H1 (cell line): ENCODE data around the gene SLC7A6OS. TPM values are rescaled to one million over a fixed set of nuclear protein-coding genes. Genes with fewer than 3 reads are reported as not detected.

Source experiments
- CTCF ChIA-PET: fragments of 300-600 bp; sonication (Branson Sonifier 250); formaldehyde crosslinking; loops from one replicate; lab custom pipeline; 2021; ENCODE audit not compliant: partially characterized antibody; lab: Charles Lee
- POLR2A ChIA-PET: fragments of 300-600 bp; sonication (Branson Sonifier 250); formaldehyde crosslinking; loops from one replicate; lab custom pipeline; 2021; ENCODE audit warnings: inconsistent platforms; ENCODE audit not compliant: partially characterized antibody; lab: Charles Lee
- DNase-seq, 2 experiments: peaks; one replicate each; pipeline versions ENCODE4 v3.0.0 to v3.0.0-alpha.2; 2010 to 2022; ENCODE audit warnings: low spot score in 2 of 2, low read depth in 1 of 2, mixed read lengths in 1 of 2
- FAIRE-seq: peaks from 2 replicates; lab custom pipeline; 2011; peaks lifted over from hg19 to GRCh38; lab: Jason Lieb, UNC
- H2AFZ ChIP-seq: 2 replicates; pipeline ENCODE4 v1.8.1; 2012; ENCODE audit warnings: low read length, inconsistent platforms
- H2AK5ac ChIP-seq: 2 replicates; pipeline ENCODE4 v1.6.1; 2013; ENCODE audit warnings: low read depth, low read length
- H2BK120ac ChIP-seq: replicated peaks from 2 replicates; pipeline ENCODE3; 2013; ENCODE audit warnings: low read depth, low read length, inconsistent platforms
- H2BK12ac ChIP-seq: 2 replicates; pipeline ENCODE4 v1.6.1; 2013; ENCODE audit warnings: low read depth, low read length
- H2BK15ac ChIP-seq: 2 replicates; pipeline ENCODE4 v1.6.1; 2013; ENCODE audit warnings: low read length
- H2BK20ac ChIP-seq: 2 replicates; pipeline ENCODE4 v1.6.1; 2013; ENCODE audit warnings: low read length
- H2BK5ac ChIP-seq: 2 replicates; pipeline ENCODE4 v1.6.1; 2013; ENCODE audit warnings: low read depth, low read length
- H3K14ac ChIP-seq: 2 replicates; pipeline ENCODE4 v1.6.1; 2013; ENCODE audit warnings: inconsistent platforms; ENCODE audit not compliant: insufficient read length
- H3K18ac ChIP-seq: 2 replicates; pipeline ENCODE4 v1.6.1; 2013; ENCODE audit warnings: low read length; ENCODE audit errors: extremely low read depth
- H3K23ac ChIP-seq: 2 replicates; pipeline ENCODE4 v1.6.1; 2013; ENCODE audit warnings: inconsistent platforms; ENCODE audit not compliant: insufficient read length
- H3K23me2 ChIP-seq: 2 replicates; pipeline ENCODE4 v1.6.1; 2013; ENCODE audit warnings: low read depth, low read length
- H3K27ac ChIP-seq: 2 replicates; pipeline ENCODE4 v1.6.1; 2011; ENCODE audit warnings: low read depth, low read length, inconsistent platforms
- H3K27me3 ChIP-seq, 4 experiments: replicated peaks in 1 of 4; 1 replicate in 1 of 4; 2 replicates in 3 of 4; pipeline versions ENCODE4 v1.6.1 to v1.8.1; 2011 to 2013; ENCODE audit warnings: low read length in 3 of 4, mild to moderate bottlenecking in 3 of 4, inconsistent platforms in 2 of 4, mixed read lengths in 2 of 4, moderate library complexity in 1 of 4; ENCODE audit not compliant: control insufficient read depth in 3 of 4, insufficient read depth in 3 of 4; ENCODE audit errors: extremely low read depth in 1 of 4
- H3K36me3 ChIP-seq, 4 experiments: 2 replicates each; pipeline versions ENCODE4 v1.6.1 to v1.8.1; 2011 to 2013; ENCODE audit warnings: mild to moderate bottlenecking in 4 of 4, low read length in 3 of 4, moderate library complexity in 2 of 4, control low read depth in 1 of 4, inconsistent platforms in 1 of 4; ENCODE audit not compliant: insufficient read depth in 4 of 4, control insufficient read depth in 2 of 4
- H3K4ac ChIP-seq: replicated peaks from 2 replicates; pipeline ENCODE3; 2013; ENCODE audit warnings: low read length, low read depth, mixed read lengths, inconsistent platforms; ENCODE audit not compliant: insufficient read length
- H3K4me1 ChIP-seq, 4 experiments: replicated peaks in 1 of 4; 1 replicate in 1 of 4; 2 replicates in 3 of 4; pipeline versions ENCODE4 v1.6.1 to v1.8.1; 2011 to 2013; ENCODE audit warnings: low read length in 3 of 4, inconsistent platforms in 2 of 4, mixed read lengths in 1 of 4; ENCODE audit not compliant: insufficient read depth in 4 of 4, control insufficient read depth in 3 of 4
- H3K4me2 ChIP-seq, 2 experiments: 2 replicates each; pipeline versions ENCODE4 v1.6.1 to v1.8.1; 2011 to 2013; ENCODE audit warnings: low read depth in 2 of 2, low read length in 2 of 2, control low read depth in 1 of 2, inconsistent platforms in 1 of 2, mild to moderate bottlenecking in 1 of 2; ENCODE audit not compliant: insufficient read depth in 1 of 2
- H3K4me3 ChIP-seq, 4 experiments: fragments of 200-600, 300-600 bp in 1 of 4; sonication (generic), shearing (Covaris generic), sonication (Bioruptor Twin) in 1 of 4; 2 replicates each; pipeline versions ENCODE4 v1.5.1 to v1.8.1; 2011 to 2016; ENCODE audit warnings: low read length in 4 of 4, low read depth in 3 of 4, control low read depth in 2 of 4, inconsistent platforms in 2 of 4, mild to moderate bottlenecking in 2 of 4, mixed read lengths in 1 of 4, moderate library complexity in 1 of 4; ENCODE audit not compliant: insufficient read depth in 2 of 4; ENCODE audit errors: extremely low read depth in 1 of 4
- H3K56ac ChIP-seq: replicated peaks from 2 replicates; pipeline ENCODE3; 2013; ENCODE audit warnings: low read depth, mild to moderate bottlenecking, mixed read lengths, low read length, inconsistent platforms; ENCODE audit not compliant: insufficient read length
- H3K79me1 ChIP-seq: 2 replicates; pipeline ENCODE4 v1.6.1; 2013; ENCODE audit warnings: low read depth, low read length, control low read depth
- H3K79me2 ChIP-seq, 2 experiments: 2 replicates each; pipeline versions ENCODE4 v1.6.1 to v1.8.1; 2012 to 2013; ENCODE audit warnings: low read length in 2 of 2, mild to moderate bottlenecking in 2 of 2, inconsistent platforms in 1 of 2; ENCODE audit not compliant: insufficient read depth in 2 of 2, control insufficient read depth in 1 of 2
- H3K9ac ChIP-seq, 4 experiments: replicated peaks in 1 of 4; 1 replicate in 1 of 4; 2 replicates in 3 of 4; pipeline versions ENCODE4 v1.6.1 to v1.8.1; 2011 to 2013; ENCODE audit warnings: low read depth in 3 of 4, low read length in 3 of 4, control low read depth in 2 of 4, mild to moderate bottlenecking in 2 of 4, moderate library complexity in 2 of 4, inconsistent platforms in 1 of 4; ENCODE audit errors: extremely low read depth in 1 of 4
- H3K9me3 ChIP-seq, 2 experiments: 2 replicates each; pipeline versions ENCODE4 v1.6.1 to v1.8.1; 2012 to 2013; ENCODE audit warnings: mild to moderate bottlenecking in 2 of 2, moderate library complexity in 2 of 2, control low read depth in 1 of 2, inconsistent platforms in 1 of 2, low read depth in 1 of 2, low read length in 1 of 2, mixed read lengths in 1 of 2; ENCODE audit not compliant: insufficient read depth in 2 of 2
- H4K20me1 ChIP-seq, 2 experiments: replicated peaks in 1 of 2; 2 replicates each; pipeline versions ENCODE3 to v1.8.1; 2011 to 2013; ENCODE audit warnings: inconsistent platforms in 2 of 2, low read length in 2 of 2, mild to moderate bottlenecking in 1 of 2; ENCODE audit not compliant: insufficient read depth in 2 of 2, control insufficient read depth in 1 of 2
- H4K5ac ChIP-seq: 2 replicates; pipeline ENCODE4 v1.6.1; 2013; ENCODE audit warnings: low read length, low read depth, mixed read lengths, inconsistent platforms; ENCODE audit not compliant: insufficient read length
- H4K8ac ChIP-seq: 2 replicates; pipeline ENCODE4 v1.8.0; 2013; ENCODE audit warnings: mild to moderate bottlenecking, moderate library complexity, low read length, inconsistent platforms; ENCODE audit not compliant: insufficient read depth; ENCODE audit errors: extremely low read depth
- H4K91ac ChIP-seq: replicated peaks from 2 replicates; pipeline ENCODE3; 2013; ENCODE audit warnings: low read length, mixed read lengths, inconsistent platforms; ENCODE audit not compliant: insufficient read length
- EGR1 ChIP-seq: IDR thresholded peaks from 2 replicates; pipeline ENCODE4 v1.6.1; 2011; ENCODE audit warnings: low read depth, low read length, borderline replicate concordance
- HDAC6 ChIP-seq: IDR thresholded peaks from one replicate; pipeline ENCODE4 v1.7.1; 2012; ENCODE audit warnings: low read depth, mild to moderate bottlenecking, inconsistent platforms, low read length, moderate library complexity
- RAD21 ChIP-seq, 2 experiments: IDR thresholded peaks in 1 of 2; conservative IDR thresholded peaks in 1 of 2; 2 replicates each; pipeline ENCODE4 v1.6.1; 2011; ENCODE audit warnings: low read depth in 2 of 2, low read length in 2 of 2, improper control_type of control experiment in 1 of 2, inconsistent platforms in 1 of 2, mild to moderate bottlenecking in 1 of 2, moderate library complexity in 1 of 2
- RFX5 ChIP-seq: IDR thresholded peaks from 2 replicates; pipeline ENCODE4 v1.6.1; 2011; ENCODE audit warnings: low read depth, low read length, improper control_type of control experiment, borderline replicate concordance
- SIX5 ChIP-seq: IDR thresholded peaks from 2 replicates; pipeline ENCODE4 v1.6.1; 2011; ENCODE audit warnings: mild to moderate bottlenecking, low read depth, low read length
- WGBS, 2 experiments: shearing (Covaris generic) in 1 of 2; methylation state at CpG; one replicate each; pipeline versions ENCODE4 v1.1.6 to v1.1.7; 2013 to 2015; ENCODE audit warnings: low lambda C conversion rate in 2 of 2, mixed read lengths in 2 of 2, inconsistent platforms in 1 of 2, low coverage in 1 of 2, missing lambda C conversion rate in 1 of 2; ENCODE audit not compliant: insufficient replicate concordance in 2 of 2, insufficient coverage in 1 of 2, insufficient read length in 1 of 2; ENCODE audit errors: extremely low coverage in 1 of 2, missing lambda C conversion rate in 1 of 2; 5-methylcytosine and 5-hydroxymethylcytosine counted together
- polyA plus RNA-seq, 7 experiments: library from polyadenylated mRNA; depleted of rRNA in 3 of 7; stranded (reverse) in 5 of 7; unstranded in 2 of 7; fragments of >200 nt in 5 of 7; fragments of 200-250 nt in 2 of 7; gene quantifications; 1 replicate in 5 of 7; 2 replicates in 1 of 7; 4 replicates in 1 of 7; pipeline versions ENCODE4 v1.2.1 to v1.2.3, GENCODE V29; 2011 to 2013; ENCODE audit warnings: missing spikeins in 2 of 7, mixed read lengths in 2 of 7
- total RNA-seq: library from RNA; stranded (reverse); fragmentation: NEBNext Ultra II Directional; extraction: Animal tissue kit (Norgen Biotek cat#: 25700); gene quantifications from 2 replicates; pipeline ENCODE4 v1.2.1, GENCODE V29; 2021
- TF ChIP-seq, protein P1 (sequence below): IDR thresholded peaks from 2 replicates; pipeline ENCODE4 v1.6.1; 2011; ENCODE audit warnings: low read length, improper control_type of control experiment
- TF ChIP-seq, protein P2 (sequence below): IDR thresholded peaks from 2 replicates; pipeline ENCODE4 v1.6.1; 2011; ENCODE audit warnings: low read depth, mild to moderate bottlenecking, low read length; ENCODE audit not compliant: insufficient read depth

SLC7A6OS gene
- total and polyA plus RNA-seq, 2 of the 8 experiments (the other 6 are each of a cell fraction or from before 2014, with no cell fraction given): 7.3 to 21.3 TPM

DNA sequence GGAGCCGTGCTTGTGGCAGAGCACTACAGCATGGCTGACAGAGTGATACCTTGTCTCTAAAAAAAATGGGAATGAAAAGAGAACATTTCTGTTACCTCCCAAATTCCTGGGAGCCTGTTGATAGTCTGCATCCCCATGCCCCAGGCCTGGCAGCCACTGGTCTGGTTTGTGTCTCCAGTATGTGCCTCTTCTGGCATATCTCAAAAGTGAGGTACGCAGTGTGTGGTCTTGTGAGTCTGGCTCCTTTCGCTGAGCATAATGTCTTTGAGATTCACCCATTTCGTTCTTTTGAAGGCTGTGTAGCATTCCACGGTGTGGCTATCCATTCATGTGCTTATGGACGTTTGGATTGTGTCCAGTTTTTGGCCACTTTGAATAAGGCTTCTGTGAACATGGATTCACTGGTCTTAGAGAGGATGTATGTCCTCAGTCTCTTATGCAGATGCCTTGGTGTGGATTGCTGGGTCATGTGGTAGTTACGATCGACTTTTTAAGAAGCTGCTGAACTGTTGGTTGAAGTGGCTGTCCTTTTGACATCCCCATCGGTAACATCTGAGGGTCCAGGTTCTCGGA, 39.2 kb upstream of the SLC7A6OS start:
- H2AK5ac ChIP-seq: no peak overlapping the region
- no peak overlapping the region for H2BK15ac ChIP-seq
- H3K9me3 ChIP-seq: no peaks in the 10 kb centered on the region
- peaks cover 0 to 10% of the 10 kb centered on the region in 2 experiments for H4K20me1 ChIP-seq
- H3K36me3 ChIP-seq: peaks cover 4 to 50% (median 18%) of the 10 kb centered on the region in 4 experiments; a peak in 5 of 8 replicates
- DNase-seq (no peak), FAIRE-seq (no peak)
- no peak overlapping the region for H4K8ac ChIP-seq
- no peak overlapping the region for H3K4ac ChIP-seq
- H3K79me1 ChIP-seq: 0 out of 2 replicates have a peak, but pooled peaks cover 2% of the 10 kb centered on the region
- no peak overlapping the region for H2AFZ ChIP-seq
- no peak overlapping the region for H3K23ac ChIP-seq
- ChIA-PET POLR2A (interaction anchor here (1.6 kb wide), 1 partner anchor 11 kb away, joined by 5 read pairs; no protein-coding TSS in a partner anchor), CTCF (interaction anchor here (0.6 to 1.1 kb wide), 4 partner anchors 9 to 163 kb away, joined by 3 read pairs; no protein-coding TSS in a partner anchor)
- H3K27ac ChIP-seq: no peak overlapping the region
- H2BK120ac ChIP-seq: no peak overlapping the region
- TF ChIP-seq, protein P1, sequence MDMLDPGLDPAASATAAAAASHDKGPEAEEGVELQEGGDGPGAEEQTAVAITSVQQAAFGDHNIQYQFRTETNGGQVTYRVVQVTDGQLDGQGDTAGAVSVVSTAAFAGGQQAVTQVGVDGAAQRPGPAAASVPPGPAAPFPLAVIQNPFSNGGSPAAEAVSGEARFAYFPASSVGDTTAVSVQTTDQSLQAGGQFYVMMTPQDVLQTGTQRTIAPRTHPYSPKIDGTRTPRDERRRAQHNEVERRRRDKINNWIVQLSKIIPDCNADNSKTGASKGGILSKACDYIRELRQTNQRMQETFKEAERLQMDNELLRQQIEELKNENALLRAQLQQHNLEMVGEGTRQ: no peak
- no peak for TF ChIP-seq EGR1
- no peak for TF ChIP-seq RAD21 (IDR thresholded peaks at IDR 0.05 in 1 of 2, conservative IDR thresholded peaks at IDR 0.05 in 1 of 2; ENCODE audit: low read depth in 2 of 2, low read length in 2 of 2)
- TF ChIP-seq, protein P2, sequence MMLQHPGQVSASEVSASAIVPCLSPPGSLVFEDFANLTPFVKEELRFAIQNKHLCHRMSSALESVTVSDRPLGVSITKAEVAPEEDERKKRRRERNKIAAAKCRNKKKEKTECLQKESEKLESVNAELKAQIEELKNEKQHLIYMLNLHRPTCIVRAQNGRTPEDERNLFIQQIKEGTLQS: no peak
- no peak for TF ChIP-seq RFX5
- no peak for TF ChIP-seq SIX5
- TF ChIP-seq HDAC6: no peak
- H2BK20ac ChIP-seq: no peak overlapping the region
- 93% methylated on average over 10 of the region's 10 CpGs; no CpG with 5 or more reads in 1 of the 2 experiments for WGBS, 2 experiments
- H4K5ac ChIP-seq: no peak overlapping the region
- no peaks in the 10 kb centered on the region; a peak in 1 of 7 replicates for H3K27me3 ChIP-seq
- no peaks in the 10 kb centered on the region for H3K23me2 ChIP-seq
- no peak overlapping the region for H3K9ac ChIP-seq
- no peaks in the 10 kb centered on the region for H3K79me2 ChIP-seq
- no peak overlapping the region for H3K14ac ChIP-seq
- H4K91ac ChIP-seq: no peak overlapping the region
- H2BK5ac ChIP-seq: no peak overlapping the region
- H3K4me1 ChIP-seq: no peaks in the 10 kb centered on the region
- H3K4me2 ChIP-seq: no peak overlapping the region
- no peak overlapping the region for H3K56ac ChIP-seq
- no peak overlapping the region for H3K18ac ChIP-seq
- H2BK12ac ChIP-seq: no peak overlapping the region
- H3K4me3 ChIP-seq: no peak overlapping the region
